ENCODE measurements around the gene MAP1B.

DNA sequence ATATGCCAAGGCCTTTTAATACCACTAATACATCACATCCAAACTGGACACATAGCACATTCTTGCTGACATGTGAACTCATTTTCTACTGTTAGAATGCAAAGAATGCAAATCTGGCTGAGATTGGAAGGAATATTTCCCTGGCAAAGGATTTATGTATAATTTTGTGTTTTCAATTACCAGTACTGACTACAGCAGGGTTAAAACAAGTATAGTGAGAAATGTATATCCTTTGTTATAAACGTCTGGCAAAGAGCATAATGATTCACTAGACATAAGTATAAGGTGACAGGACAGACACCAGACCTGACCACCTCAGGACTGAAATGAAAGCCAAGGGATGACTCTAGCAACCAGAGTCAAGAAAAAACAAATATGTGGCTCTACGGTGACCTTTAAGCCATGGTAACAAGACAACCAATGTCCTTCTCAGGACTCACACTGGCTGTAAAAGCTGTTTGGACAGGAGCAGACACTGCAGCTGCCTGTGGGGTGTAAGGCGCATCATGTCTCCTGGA, 117.7 kb downstream of the MAP1B start:
- TF ChIP-seq CTCF (IDR thresholded peaks at IDR 0.05) = no peak
- no peak for TF ChIP-seq EP300 (IDR thresholded peaks at IDR 0.05; ENCODE audit: low read depth)
- no peak for TF ChIP-seq POLR2A (IDR thresholded peaks at IDR 0.05)
- TF ChIP-seq POLR2AphosphoS5 (IDR thresholded peaks at IDR 0.05) = no peak

Measured in transverse colon (tissue), 4 donors.